ENCODE measurements around the gene IDI2. TPM values are rescaled to one million over a fixed set of nuclear protein-coding genes. Genes with fewer than 3 reads are reported as not detected.

Gene IDI2
- total and polyA plus RNA-seq, 2 of the 13 experiments (the other 11 are each of a cell fraction or from before 2014, with no cell fraction given) = not detected

- TF ChIP-seq MAZ (IDR thresholded peaks at IDR 0.05; ENCODE audit: borderline replicate concordance, low read depth, low read length) (peak; percentile 48; the same call in 1 of the 2 replicates), MAZ (CRISPR knock-in tag; IDR thresholded peaks at IDR 0.05; ENCODE audit: low read depth) (no peak), HOXA5 (CRISPR knock-in tag; IDR thresholded peaks at IDR 0.05) (peak; percentile 90), ZZZ3 (CRISPR knock-in tag; IDR thresholded peaks at IDR 0.05; ENCODE audit: borderline replicate concordance) (no peak; the same call in 1 of the 2 replicates), ZNF232 (CRISPR knock-in tag; IDR thresholded peaks at IDR 0.05; ENCODE audit: borderline replicate concordance) (no peak), ZSCAN5A (CRISPR knock-in tag; IDR thresholded peaks at IDR 0.05; ENCODE audit: borderline replicate concordance) (no peak), ZNF367 (CRISPR knock-in tag; IDR thresholded peaks at IDR 0.05; ENCODE audit: borderline replicate concordance) (peak; percentile 5; the same call in 1 of the 2 replicates), HNRNPLL (IDR thresholded peaks at IDR 0.05; ENCODE audit: low read depth, low read length, poor library complexity, severe bottlenecking) (peak; percentile 93), ATM (IDR thresholded peaks at IDR 0.05; ENCODE audit: borderline replicate concordance) (no peak), ZNF629 (CRISPR knock-in tag; conservative IDR thresholded peaks at IDR 0.05) (no peak), ZNF777 (CRISPR knock-in tag; IDR thresholded peaks at IDR 0.05) (peak; percentile 49; the same call in 1 of the 2 replicates), ELK4 (CRISPR knock-in tag; IDR thresholded peaks at IDR 0.05; ENCODE audit: borderline replicate concordance) (peak; percentile 39; the same call in 1 of the 2 replicates), ZNF512B (CRISPR knock-in tag; IDR thresholded peaks at IDR 0.05; ENCODE audit: borderline replicate concordance) (no peak), FOXO1 (CRISPR knock-in tag; IDR thresholded peaks at IDR 0.05) (no peak; the same call in 1 of the 2 replicates), ADNP (CRISPR knock-in tag; IDR thresholded peaks at IDR 0.05) (no peak), DDIT3 (CRISPR knock-in tag; IDR thresholded peaks at IDR 0.05) (no peak), ZNF691 (CRISPR knock-in tag; IDR thresholded peaks at IDR 0.05; ENCODE audit: borderline replicate concordance, low read depth) (no peak), POLR2A (IDR thresholded peaks at IDR 0.05; ENCODE audit: insufficient read depth in 1 of 2, low read depth in 2 of 2, low read length in 2 of 2) (peak in 1 of 2 experiments; percentile 89; a peak in 2 of 4 replicates), ATRX (CRISPR knock-in tag; IDR thresholded peaks at IDR 0.05; ENCODE audit: borderline replicate concordance) (no peak), RBAK (CRISPR knock-in tag; IDR thresholded peaks at IDR 0.05) (no peak)
Observed at GRCh38 chr10:1056326-1057105, 30.9 kb upstream of the IDI2 start, which contains the start of gene WDR37 (continued).
